Measurements from ENCODE around the gene PIP5K1B.
A peak's percentile ranks its signal among the peaks of the same experiment; 100 is the strongest.

PIP5K1B gene

GRCh38 chr9:68925175-68925574, 220.1 kb downstream of the PIP5K1B start:
- DNase-seq, result no peak

DNA sequence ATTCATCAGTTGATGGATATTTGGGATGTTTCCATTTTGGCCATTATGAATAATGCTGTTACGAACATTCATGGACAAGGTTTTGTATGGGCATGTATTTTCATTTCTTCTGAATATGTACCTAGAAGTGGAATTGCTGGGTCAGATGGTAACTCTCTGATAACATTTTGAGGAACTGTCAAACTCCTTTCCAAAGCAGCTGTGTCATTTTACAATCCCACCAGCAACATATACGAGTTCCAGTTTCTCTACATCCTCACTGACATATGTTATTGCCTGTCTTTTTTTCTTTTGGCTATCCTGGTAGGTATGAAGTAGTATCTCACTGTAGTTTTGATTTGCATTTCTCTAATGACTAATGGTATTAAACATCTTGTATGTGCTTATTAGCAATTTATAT, 222.1 kb downstream of the PIP5K1B start:
- DNase-seq, result no peak

DNA sequence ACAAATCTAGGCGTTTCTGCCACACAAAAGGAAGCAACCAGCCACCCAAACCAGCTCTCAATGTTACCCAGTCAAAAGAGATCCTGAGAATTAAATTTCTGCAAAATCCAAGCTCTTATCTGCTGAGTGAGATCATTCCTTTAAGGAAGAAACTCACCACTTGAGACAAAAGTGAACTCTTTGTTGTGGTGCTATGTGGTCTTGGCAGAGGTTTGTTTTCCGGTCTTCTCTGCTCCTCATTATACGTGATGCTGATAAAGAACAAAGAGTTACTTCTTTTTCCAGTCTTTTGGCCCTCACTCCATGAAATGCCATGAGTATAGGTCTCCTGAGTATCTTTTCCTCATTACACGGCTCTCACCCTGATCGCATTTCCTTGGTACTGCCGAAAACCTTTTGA, 226.8 kb downstream of the PIP5K1B start:
- no peak for DNase-seq

DNA sequence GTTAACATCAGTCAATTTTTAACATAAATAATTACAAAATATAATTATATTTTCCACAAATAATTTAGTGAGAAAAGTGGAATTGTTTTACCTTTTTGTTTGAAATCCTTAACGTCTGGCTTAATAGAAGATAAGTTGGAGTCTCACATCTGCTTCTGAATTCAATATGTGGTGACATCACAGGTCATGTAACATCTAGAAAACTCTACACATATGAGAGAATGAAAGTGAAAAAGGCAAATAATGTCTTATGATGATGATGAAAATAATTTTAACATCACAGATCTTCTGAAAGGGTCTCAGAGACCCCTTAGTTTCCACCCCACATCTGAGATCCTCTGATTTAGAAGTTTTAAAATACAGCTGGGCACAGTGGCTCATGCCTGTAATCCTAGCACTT, 227.4 kb downstream of the PIP5K1B start:
- DNase-seq, result no peak

DNA sequence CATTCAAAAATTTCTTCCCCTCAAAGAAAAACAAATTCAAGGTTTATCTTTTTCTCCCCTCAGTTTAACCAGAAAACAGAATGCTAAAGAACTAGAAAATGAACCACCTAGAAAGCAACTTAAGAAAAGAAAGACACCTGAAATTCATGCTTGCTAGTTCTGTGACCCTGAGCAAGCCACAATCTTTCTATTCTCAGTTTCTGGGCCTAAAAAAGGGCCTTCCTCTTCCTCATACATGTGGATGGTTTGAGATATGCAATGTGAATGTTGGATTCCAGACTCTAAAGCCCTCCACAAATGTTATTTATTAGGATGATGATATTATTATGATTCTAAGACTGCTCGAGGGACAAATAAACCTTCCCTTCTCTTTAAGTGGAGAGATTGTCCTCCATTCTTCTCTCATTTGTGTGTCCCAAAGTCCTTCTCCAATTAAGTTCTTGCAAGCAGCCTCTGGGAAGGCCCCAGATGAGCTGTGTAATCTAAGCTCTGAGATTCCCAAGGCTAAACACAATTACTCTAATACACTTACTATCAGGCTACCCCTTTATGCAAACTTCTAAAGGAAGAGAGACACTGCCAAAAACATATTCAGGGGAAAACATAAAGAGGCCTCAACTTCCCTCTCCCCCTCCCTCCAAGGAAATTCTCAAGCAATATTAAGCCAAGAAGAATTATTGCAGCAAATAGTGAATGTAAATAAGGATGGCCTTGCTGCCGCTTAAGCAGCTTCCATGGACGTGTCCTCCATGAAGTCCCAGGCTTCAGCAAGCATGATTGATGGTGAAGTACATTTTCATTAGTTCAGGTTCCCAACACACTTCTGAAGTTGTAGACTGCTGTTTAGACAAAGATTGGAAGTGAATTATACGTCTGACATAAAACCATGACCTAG, 228.6 kb downstream of the PIP5K1B start:
- DNase-seq, result no peak

DNA sequence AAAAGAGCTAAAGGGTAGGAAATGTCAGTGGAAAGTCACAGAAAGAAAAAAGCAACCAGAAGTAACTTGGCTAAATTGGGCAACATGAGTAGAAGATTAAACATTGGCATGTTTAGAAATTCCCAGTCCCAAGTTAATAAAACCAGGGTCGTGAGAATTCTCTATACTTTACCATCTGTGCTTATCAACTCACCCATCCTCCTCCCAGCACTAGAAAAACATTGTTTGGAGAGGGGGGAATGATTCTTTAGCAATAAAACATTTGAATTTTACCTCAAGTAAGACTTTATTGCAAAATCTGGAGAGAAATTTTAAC, 229.2 kb downstream of the PIP5K1B start:
- DNase-seq, result no peak

DNA sequence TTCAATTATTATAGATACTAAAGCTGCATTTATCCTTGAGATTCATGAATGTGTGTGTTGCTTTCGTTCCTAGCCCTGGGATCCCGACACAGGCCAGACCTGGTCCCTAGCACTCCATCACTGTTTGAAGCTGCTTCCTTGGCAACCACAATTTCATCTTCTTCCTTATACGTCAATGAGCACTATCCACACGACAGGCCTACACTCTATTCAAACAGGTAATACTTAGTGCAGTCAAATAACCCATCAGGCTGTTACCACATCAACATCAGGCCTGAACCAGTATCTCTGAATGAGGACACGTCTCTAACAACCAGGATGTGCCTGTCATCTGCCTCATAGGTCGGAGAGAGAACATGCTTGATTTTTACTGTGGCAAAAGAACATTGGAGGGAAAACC, 235.5 kb downstream of the PIP5K1B start:
- no peak for DNase-seq

GRCh38 chr9:68941780-68942459, 236.9 kb downstream of the PIP5K1B start:
- no peak for DNase-seq

DNA sequence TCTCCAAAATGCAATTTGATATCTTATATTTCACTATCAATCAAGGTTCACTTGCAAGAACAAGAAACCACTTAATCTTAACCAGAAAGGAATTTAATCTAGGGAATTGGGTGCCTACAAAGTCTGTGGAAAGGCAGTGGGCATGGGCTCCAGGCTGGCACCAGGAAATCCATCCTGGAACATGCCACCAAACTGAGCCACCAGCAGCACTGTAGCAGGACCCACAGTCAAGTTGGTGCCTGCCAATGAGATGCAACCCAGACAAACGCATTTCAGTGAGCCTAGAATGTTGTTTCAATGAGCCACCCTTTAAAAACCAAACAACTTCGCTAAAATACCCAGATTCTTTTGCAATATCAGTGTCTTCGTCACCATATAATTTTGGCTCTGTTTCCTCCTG, 237.8 kb downstream of the PIP5K1B start:
- no peak for DNase-seq

DNA sequence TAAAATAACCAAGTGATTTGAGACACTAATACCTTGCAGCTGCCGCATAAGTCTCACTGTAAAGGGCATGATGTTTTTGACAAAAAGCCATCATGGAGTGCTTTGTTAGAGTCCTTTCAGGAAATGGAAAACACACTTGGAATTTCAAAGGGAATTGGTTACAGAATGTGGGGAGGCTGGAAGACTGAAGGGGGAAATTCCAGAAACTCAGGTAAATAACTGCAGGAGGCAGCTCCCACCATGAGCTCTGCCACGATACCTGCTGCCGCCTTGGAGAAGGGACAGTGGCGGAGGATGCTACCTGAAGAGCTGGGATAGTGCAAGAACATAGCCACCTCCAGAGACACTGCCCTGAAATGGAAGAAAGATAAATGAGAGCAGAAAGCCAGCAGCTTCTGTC, 242.0 kb downstream of the PIP5K1B start:
- no peak for DNase-seq

DNA sequence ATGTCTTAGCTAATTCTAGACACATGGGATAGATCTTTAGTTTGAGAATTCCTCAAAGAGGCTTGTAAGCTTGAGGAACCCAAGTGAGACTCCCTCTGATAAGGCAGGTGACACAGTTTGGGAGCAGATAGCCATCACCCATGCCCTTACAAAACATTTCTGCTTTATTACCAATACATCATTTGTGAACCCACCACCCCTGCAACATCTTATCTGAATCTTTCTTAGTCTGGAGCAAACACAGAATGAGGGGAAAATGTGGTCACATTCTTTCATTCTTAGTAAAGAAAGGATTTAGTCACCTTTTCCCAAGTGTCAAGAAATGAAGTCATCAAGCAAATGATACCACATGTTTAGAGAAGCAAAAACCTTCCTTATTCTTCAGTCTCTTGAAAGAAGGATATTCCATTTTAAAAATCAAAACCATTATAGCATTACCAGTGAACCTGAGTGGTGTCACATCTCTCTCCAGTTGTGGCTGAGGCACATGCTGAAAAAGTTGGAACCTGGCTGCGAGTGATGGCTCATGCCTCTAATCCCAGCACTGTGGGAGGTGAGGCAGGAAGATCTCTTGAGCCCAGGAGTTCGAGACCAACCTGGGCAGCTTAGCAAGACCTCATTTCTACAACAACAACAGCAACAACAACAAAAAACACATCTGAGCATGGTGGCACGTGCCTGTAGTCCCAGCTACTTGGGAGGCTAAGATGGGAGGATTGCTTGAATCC, 243.0 kb downstream of the PIP5K1B start:
- no peak for DNase-seq

DNA sequence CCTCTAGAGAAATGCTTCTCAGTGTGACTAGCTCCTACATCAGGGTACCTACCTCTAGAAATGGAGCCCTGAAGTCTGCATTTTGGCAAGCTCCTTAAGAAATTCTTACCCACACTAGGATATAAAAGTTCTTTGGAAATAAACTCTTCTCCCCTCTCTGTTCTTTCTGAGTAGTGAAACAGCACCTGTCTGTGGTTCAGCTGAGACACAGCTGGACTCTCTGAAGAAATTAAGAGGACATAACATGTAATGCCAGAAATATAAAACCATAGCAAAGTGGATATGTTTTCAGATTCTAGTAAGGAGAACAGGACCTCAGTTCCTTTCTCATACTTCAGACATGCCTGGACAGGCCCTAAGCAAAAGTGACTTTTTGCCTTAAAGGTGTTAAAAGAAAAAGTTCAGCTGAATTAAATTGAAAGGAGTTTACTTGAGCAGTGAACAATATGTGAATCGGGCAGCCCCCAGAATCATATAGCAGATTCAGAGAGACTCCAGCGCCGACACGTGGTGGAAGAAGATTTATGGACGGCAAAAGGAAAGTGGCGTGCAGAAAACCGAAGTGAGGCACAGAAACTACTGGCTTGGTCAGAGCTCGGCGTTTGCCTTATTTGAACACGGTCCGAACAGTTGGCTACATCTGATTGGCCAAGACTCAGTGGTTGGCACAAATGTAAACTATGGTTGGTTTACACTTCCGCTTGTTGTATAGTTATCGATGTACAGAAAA, 244.4 kb downstream of the PIP5K1B start:
- DNase-seq, result peak; percentile 11

DNA sequence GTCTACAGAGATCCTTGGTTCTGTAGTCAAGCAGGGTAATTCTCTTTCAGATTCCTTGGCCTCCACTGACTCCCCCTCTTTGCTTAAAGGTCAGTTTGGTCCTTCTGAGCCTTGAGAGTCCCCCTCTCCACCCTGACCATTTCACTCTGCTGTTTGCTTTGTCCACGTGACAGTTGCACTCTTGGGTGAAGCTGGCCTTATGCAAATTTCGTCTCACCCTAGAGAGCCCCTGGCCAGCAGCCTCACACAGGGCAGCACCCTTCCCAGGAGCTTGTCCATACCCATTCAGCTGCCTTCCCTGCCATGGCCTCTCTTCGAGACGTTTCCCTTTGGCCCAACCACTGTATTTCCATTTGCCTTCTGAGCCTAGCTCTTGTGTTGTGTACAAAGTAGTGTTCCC, 245.1 kb downstream of the PIP5K1B start:
- DNase-seq, result no peak

DNA sequence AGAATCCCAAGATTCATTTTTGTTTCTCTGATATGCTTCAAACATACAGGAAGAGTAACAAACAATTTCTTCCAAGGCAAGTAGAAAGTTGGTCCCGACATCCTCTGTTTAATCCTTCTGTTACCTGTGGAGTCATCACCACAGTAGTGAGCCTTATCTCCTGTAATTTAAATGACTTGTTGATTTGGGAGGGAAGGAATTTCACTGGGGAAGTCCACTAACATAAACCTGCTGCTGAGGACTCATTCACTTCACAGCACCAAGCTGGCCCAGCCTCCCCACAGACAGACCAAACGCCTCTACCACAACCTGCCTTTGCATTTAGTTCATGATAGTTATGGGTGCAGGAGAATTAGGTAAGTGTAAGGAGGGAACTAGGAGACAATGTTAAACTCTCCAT, 245.6 kb downstream of the PIP5K1B start:
- no peak for DNase-seq

DNA sequence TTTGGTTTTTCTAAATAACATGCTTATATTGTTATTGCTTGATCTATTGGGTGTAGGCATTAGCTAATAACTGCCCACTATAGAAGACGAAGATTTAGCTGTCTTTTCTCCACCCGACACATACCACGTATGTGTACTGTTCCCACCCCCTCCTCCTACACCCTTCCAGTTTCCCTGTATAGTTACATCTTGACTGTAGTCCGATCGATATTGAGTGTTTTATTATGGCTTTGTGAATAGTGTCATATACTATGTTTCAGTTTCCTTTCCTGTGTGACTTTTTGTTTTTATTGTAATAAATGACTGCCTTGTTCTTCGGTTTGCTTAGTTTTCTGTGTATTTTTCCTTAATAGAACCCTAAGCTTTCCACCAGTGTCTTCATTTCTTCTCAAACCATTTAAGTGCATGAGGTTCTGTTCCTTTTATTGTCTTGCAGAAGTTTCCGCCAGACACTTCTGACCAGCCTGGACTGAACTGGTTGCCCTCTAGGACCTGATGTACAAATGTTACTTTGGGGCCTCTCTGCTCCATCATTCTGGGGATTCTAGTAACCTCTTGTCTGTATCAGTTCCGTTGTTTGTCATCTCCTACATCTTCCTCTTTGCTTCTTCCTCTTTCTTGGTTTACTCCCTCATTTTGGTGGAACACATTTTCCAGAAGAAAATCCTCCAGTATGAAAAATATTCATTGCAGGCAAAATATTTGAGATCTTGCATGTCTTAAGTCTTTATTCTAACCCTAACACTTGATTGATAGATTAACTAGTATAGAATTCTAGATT, 247.0 kb downstream of the PIP5K1B start:
- no peak for DNase-seq

GRCh38 chr9:68953771-68954170, 248.7 kb downstream of the PIP5K1B start:
- no peak for DNase-seq

DNA sequence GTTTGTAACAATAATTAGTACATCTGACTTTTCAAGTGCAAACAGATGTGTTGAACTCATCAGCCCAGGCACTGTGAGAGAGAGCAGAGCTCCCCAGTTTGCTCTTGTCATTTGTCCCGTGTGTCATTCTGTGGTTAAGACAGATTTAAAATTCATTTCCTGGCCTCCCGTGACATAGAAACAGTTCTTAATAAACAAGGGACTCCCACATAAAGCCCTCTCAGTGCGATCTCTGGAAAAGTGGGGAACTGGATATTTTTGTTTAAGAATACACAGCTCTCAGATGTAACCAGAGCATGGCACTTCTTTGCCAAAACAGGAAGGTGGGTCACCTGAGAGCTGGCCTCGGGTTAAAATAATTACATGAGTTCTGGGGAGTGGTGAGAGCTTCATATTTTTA, 250.3 kb downstream of the PIP5K1B start:
- no peak for DNase-seq

DNA sequence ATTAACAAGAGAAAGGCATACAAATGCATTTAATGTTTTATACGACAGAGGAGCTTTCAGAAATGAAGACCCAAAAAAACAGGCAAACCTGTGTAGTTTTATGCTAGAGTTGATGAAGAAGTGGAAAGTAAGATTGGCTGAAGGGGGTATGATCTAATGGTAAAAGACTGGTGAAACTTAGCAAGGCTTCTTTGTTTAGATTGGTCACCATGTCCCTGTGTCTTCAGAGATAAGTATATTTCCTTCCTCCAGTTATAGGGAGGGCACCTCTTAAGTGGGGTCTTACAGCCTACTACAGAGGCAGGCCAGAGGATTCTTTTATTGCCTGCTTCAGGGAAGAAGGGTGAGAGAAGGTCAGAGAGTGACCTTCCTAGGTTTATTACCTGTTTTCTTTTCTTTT, 252.4 kb downstream of the PIP5K1B start:
- DNase-seq, result no peak

DNA sequence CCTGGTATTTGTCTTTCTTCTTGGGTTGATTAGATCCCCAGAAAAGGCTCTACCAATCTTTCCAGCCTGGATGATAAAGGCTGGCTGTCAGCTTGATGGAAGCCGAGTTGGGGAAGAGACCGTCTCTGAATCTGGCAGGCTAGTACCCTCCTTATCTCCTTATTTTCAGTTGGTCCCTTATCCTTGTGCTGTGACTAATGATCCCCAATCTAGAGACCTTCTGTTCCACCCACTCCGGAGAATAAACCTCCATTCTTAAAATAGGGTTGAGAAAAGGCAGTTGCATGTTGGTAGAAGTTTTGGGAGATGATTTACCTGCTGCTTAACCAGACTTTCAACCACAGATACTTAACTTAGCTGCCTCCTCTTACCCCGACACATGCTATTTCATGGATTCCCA, 256.5 kb downstream of the PIP5K1B start:
- no peak for DNase-seq

- no peak for DNase-seq
Measured at GRCh38 chr9:68963416-68963815, 258.4 kb downstream of the PIP5K1B start.

- no peak for DNase-seq
Measured at GRCh38 chr9:68964102-68964541, 259.1 kb downstream of the PIP5K1B start.

DNA sequence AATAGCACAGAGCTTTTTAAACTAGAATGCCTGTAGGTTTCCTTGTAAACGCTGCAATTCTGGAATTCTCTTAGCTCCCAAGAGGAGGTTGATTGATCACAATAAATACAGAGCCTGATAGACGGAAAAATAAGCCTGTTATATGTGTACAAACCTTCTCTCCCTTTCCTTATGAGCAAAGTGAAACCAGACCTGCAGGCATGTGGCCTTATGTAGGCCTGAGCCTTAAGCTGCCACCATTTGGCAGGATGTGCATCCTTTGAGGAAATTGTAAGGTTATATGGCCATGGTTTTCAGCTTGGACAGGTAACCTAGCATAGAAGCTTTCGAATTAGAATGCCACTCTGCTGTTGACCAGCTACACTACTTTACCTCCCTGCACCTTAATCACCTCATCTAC, 259.7 kb downstream of the PIP5K1B start:
- DNase-seq, result no peak

Measured in fibroblast of upper back skin (primary cell).